ENCODE results near the gene CUL9.

GRCh38 chr6:43187821-43188220 lies 5.8 kb downstream of the CUL9 start:
- TF ChIP-seq, protein P1, sequence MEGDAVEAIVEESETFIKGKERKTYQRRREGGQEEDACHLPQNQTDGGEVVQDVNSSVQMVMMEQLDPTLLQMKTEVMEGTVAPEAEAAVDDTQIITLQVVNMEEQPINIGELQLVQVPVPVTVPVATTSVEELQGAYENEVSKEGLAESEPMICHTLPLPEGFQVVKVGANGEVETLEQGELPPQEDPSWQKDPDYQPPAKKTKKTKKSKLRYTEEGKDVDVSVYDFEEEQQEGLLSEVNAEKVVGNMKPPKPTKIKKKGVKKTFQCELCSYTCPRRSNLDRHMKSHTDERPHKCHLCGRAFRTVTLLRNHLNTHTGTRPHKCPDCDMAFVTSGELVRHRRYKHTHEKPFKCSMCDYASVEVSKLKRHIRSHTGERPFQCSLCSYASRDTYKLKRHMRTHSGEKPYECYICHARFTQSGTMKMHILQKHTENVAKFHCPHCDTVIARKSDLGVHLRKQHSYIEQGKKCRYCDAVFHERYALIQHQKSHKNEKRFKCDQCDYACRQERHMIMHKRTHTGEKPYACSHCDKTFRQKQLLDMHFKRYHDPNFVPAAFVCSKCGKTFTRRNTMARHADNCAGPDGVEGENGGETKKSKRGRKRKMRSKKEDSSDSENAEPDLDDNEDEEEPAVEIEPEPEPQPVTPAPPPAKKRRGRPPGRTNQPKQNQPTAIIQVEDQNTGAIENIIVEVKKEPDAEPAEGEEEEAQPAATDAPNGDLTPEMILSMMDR (IDR thresholded peaks at IDR 0.05; ENCODE audit: low read length) = no peak
- no peak for TF ChIP-seq EZH2 (optimal IDR thresholded peaks at IDR 0.05; ENCODE audit: low read depth, low read length)
